Smooth muscle cell (in vitro differentiated cells): ENCODE measurements around the gene LAPTM5. TPM values are rescaled to one million over a fixed set of nuclear protein-coding genes. Genes with fewer than 3 reads are reported as not detected.

ENCODE experiments used
- DNase-seq: peaks from one replicate; lab custom pipeline; 2025; ENCODE audit not compliant: unreplicated experiment; lab: John Stamatoyannopoulos, UW
- H2AFZ ChIP-seq: fragments of 200-600 bp; sonication (generic); 2 replicates; pipeline ENCODE4 v1.6.0; 2016; ENCODE audit warnings: antibody characterized with exemption, low read depth, mild to moderate bottlenecking
- H3F3A ChIP-seq: fragments of 200-600 bp; sonication (generic); 2 replicates; pipeline ENCODE4 v1.6.0; 2017; ENCODE audit warnings: antibody characterized with exemption, low read depth
- H3K27ac ChIP-seq: fragments of 200-600 bp; sonication (generic); 2 replicates; pipeline ENCODE4 v1.5.1; 2016; ENCODE audit warnings: low read depth, mild to moderate bottlenecking
- H3K27me3 ChIP-seq: fragments of 200-600 bp; sonication (generic); 2 replicates; pipeline ENCODE4 v1.6.1; 2016; ENCODE audit warnings: low read depth, mild to moderate bottlenecking
- H3K36me3 ChIP-seq: fragments of 200-600 bp; sonication (generic); 2 replicates; pipeline ENCODE4 v1.5.1; 2016; ENCODE audit warnings: low read depth
- H3K4me1 ChIP-seq: fragments of 200-600 bp; sonication (generic); 2 replicates; pipeline ENCODE4 v1.5.1; 2016; ENCODE audit warnings: low read depth
- H3K4me2 ChIP-seq: fragments of 200-600 bp; sonication (generic); 2 replicates; pipeline ENCODE4 v1.6.0; 2016; ENCODE audit warnings: mild to moderate bottlenecking
- H3K4me3 ChIP-seq: fragments of 200-600 bp; sonication (generic); 2 replicates; pipeline ENCODE4 v1.5.1; 2016; ENCODE audit warnings: mild to moderate bottlenecking
- H3K79me2 ChIP-seq: fragments of 200-600 bp; sonication (generic); 2 replicates; pipeline ENCODE4 v1.6.0; 2016; ENCODE audit warnings: low read depth, mild to moderate bottlenecking
- H3K9ac ChIP-seq: fragments of 200-600 bp; sonication (generic); 2 replicates; pipeline ENCODE4 v1.6.0; 2016; ENCODE audit warnings: low read depth
- H3K9me3 ChIP-seq: fragments of 200-600 bp; sonication (generic); replicated peaks from 2 replicates; pipeline ENCODE4 v1.5.1; 2016; ENCODE audit warnings: low read depth
- H4K20me1 ChIP-seq: fragments of 200-600 bp; sonication (generic); 2 replicates; pipeline ENCODE4 v1.6.0; 2016; ENCODE audit warnings: low read depth
- WGBS: methylation state at CpG from one replicate; pipeline ENCODE4 v1.1.7; 2016; ENCODE audit warnings: low lambda C conversion rate; 5-methylcytosine and 5-hydroxymethylcytosine counted together
- polyA plus RNA-seq: library from polyadenylated mRNA; unstranded; fragments of >200 nt; fragmentation: Nextera tagmentation; extraction: Ambion mirVana; gene quantifications from 2 replicates; pipeline ENCODE4 v1.2.1, GENCODE V29; 2016
- total RNA-seq: library from RNA; depleted of rRNA; stranded (reverse); fragments of >200 nt; gene quantifications from 2 replicates; pipeline ENCODE4 v1.2.3, GENCODE V29; 2014
- TF ChIP-seq, protein P1 (sequence below): fragments of 200-600 bp; sonication (generic); IDR thresholded peaks from 2 replicates; pipeline ENCODE4 v1.5.1; 2017; ENCODE audit warnings: borderline replicate concordance, mild to moderate bottlenecking, antibody characterized with exemption; ENCODE audit not compliant: insufficient read depth, poor library complexity, severe bottlenecking

The LAPTM5 gene
- total and polyA plus RNA-seq, 2 experiments from 2014 or later, result 0.63 to 1.4 TPM

DNA sequence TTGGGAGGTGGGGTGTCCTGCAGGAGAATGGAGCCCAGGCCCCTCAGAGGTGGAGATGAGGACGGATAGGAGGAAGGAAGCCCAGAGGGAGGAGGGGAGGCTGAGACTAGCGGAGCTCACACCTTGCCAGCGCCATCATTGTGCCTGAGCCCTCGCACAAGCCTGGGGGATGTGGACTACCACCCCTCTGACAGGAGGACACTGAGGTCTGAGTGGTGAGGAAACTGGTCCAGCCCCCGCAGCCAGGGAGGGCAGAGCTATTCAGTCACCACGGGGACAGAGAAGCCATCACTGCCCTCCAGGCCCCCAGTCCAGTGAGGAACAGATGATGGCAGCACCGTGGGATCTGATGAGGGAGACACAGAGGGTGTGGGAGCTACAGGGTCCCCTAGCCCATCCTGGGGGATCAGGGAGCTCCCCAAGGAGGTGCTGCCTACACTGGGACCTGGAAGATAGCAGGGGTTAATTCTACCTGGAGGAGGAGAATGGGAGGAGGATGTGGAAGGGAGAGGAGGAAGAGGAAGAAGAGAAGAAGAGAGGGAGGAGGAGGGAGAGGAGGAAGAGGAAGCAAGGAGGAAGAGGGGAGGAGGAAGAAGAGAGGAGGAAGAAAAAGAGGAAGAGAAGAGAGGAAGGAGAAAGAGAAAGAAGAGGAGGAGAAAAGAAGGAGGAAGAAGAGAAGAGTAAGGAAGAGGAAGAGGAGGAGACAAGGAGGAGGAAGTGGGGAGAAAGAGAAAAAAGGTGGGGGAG lies 65.2 kb downstream of the LAPTM5 start:
- Histone ChIP-seq H3K4me1 (peaks cover 30% of the 10 kb centered on the region), H4K20me1 (no peaks in the 10 kb centered on the region), H3K27me3 (peaks cover 13% of the 10 kb centered on the region), H3F3A (no peaks in the 10 kb centered on the region), H3K4me3 (no peak overlapping the region), H3K4me2 (no peak overlapping the region), H3K27ac (no peak overlapping the region), H3K9ac (no peak overlapping the region), H2AFZ (no peak overlapping the region), H3K79me2 (no peaks in the 10 kb centered on the region), H3K9me3 (no peaks in the 10 kb centered on the region), H3K36me3 (no peaks in the 10 kb centered on the region)
- WGBS, result 91% methylated on average over 7 of the region's 7 CpGs
- no peak for DNase-seq
- TF ChIP-seq, protein P1, sequence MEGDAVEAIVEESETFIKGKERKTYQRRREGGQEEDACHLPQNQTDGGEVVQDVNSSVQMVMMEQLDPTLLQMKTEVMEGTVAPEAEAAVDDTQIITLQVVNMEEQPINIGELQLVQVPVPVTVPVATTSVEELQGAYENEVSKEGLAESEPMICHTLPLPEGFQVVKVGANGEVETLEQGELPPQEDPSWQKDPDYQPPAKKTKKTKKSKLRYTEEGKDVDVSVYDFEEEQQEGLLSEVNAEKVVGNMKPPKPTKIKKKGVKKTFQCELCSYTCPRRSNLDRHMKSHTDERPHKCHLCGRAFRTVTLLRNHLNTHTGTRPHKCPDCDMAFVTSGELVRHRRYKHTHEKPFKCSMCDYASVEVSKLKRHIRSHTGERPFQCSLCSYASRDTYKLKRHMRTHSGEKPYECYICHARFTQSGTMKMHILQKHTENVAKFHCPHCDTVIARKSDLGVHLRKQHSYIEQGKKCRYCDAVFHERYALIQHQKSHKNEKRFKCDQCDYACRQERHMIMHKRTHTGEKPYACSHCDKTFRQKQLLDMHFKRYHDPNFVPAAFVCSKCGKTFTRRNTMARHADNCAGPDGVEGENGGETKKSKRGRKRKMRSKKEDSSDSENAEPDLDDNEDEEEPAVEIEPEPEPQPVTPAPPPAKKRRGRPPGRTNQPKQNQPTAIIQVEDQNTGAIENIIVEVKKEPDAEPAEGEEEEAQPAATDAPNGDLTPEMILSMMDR, result no peak

DNA sequence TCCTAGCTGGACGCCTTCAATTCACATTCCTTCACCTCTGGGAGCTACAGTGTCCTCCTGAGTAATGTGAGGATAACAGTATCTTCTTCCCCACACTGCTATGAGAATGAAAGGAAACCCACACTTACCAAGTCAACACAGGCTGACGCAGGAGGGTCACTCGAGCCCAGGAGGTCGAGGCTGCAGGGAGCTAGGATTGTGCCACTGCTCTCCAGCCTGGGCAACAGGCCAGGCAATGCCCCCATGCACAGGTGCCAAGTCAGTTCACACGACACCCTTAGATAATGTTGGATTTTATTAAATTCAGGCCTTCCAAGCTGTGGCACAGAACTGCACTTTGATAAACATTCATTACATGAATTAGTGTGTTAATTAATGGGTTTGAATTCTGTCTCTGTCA lies 66.1 kb downstream of the LAPTM5 start:
- H3K4me1 ChIP-seq, result peaks cover 23% of the 10 kb centered on the region
- no peaks in the 10 kb centered on the region for H4K20me1 ChIP-seq
- no peaks in the 10 kb centered on the region for H3K9me3 ChIP-seq
- H3K4me2 ChIP-seq, result no peak overlapping the region
- H3K36me3 ChIP-seq, result no peaks in the 10 kb centered on the region
- H3K79me2 ChIP-seq, result no peaks in the 10 kb centered on the region
- H3K9ac ChIP-seq, result no peak overlapping the region
- 93% methylated on average over 5 of the region's 5 CpGs for WGBS
- no peak for DNase-seq
- H3F3A ChIP-seq, result no peaks in the 10 kb centered on the region
- TF ChIP-seq, protein P1, result no peak
- no peak overlapping the region for H3K4me3 ChIP-seq
- no peak overlapping the region for H3K27ac ChIP-seq
- H3K27me3 ChIP-seq, result peaks cover 22% of the 10 kb centered on the region
- H2AFZ ChIP-seq, result no peak overlapping the region

DNA sequence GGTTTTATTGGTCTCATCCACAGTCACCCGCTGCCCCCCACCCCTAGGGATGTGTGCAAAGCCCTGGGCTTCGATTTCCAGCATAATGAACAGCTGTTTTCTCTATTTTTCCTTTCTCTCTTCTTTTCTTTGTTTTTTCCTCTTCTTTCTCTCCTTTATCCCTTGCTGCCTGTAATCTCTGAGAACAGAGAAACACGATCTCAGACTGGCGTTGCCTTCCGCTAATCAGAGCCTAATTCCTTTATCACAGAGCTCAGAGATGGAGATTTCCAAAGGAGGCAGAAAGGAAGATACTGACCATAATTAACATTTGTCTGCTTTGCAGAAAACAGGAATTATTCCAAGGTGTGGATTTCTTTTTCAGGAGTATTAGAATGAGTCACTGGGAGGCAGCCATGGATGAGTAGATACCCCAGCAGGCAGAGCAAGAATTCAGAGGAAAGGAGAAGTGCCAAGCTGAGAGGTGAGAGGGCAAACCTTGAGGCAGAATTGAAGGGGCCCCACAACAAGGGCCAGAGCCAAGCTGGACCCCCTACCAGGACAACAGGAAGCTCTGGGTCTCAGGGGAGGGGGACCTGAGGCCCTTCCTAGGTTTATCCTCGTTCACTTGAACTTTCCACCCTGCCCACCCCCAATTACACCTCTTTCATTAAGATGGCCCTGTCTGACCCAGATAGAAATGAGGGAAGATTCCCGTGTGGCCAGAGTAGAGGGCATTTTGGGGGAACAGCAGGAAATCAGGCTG lies 67.5 kb downstream of the LAPTM5 start:
- H3K9ac ChIP-seq, result no peak overlapping the region
- H2AFZ ChIP-seq, result no peak overlapping the region
- no peak overlapping the region for H3K4me3 ChIP-seq
- 72% methylated on average over 7 of the region's 7 CpGs for WGBS
- no peak overlapping the region for H3K27ac ChIP-seq
- DNase-seq, result no peak
- H3K4me2 ChIP-seq, result no peak overlapping the region
- no peaks in the 10 kb centered on the region for H3K79me2 ChIP-seq
- no peaks in the 10 kb centered on the region for H3F3A ChIP-seq
- H3K36me3 ChIP-seq, result no peaks in the 10 kb centered on the region
- peaks cover 36% of the 10 kb centered on the region for H3K27me3 ChIP-seq
- no peaks in the 10 kb centered on the region for H4K20me1 ChIP-seq
- H3K9me3 ChIP-seq, result no peaks in the 10 kb centered on the region
- peaks cover 27% of the 10 kb centered on the region for H3K4me1 ChIP-seq
- TF ChIP-seq, protein P1, result no peak
